Testis (tissue), 2 donors: ENCODE data around the gene SVBP.

Experiments
- POLR2A ChIP-seq: fragments of 450-650 bp; IDR thresholded peaks from one replicate; pipeline ENCODE4 v1.6.1; 2017; ENCODE audit warnings: antibody characterized with exemption, mild to moderate bottlenecking, moderate library complexity
- TF ChIP-seq, protein P1 (sequence below), 3 experiments: fragments of 450-650 bp in 2 of 3; fragments of 200-600 bp in 1 of 3; sonication (generic) in 1 of 3; IDR thresholded peaks; one replicate each; pipeline ENCODE4 v1.5.1; 2016 to 2019; ENCODE audit warnings: antibody characterized with exemption in 3 of 3, mild to moderate bottlenecking in 2 of 3, moderate library complexity in 1 of 3

DNA sequence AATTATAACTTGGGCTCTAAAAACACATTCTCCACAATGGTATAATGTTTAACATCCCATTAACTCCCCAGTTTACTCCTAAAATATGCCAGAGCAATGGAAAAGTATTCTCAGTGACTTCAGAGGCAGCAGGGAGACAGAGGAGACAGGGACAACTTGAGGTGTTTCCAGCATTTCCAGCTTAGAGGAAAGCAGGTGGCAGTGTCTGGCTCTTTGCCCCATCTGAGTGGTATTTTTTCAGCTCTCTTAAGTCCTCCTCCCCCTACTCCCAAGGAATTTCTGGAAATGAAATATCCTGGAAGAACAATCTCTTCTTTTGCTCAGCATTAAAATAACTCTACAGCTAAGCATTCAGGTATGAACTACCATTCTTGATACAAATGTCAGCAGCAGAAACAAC, 11.0 kb downstream of the SVBP start:
- TF ChIP-seq, protein P1, sequence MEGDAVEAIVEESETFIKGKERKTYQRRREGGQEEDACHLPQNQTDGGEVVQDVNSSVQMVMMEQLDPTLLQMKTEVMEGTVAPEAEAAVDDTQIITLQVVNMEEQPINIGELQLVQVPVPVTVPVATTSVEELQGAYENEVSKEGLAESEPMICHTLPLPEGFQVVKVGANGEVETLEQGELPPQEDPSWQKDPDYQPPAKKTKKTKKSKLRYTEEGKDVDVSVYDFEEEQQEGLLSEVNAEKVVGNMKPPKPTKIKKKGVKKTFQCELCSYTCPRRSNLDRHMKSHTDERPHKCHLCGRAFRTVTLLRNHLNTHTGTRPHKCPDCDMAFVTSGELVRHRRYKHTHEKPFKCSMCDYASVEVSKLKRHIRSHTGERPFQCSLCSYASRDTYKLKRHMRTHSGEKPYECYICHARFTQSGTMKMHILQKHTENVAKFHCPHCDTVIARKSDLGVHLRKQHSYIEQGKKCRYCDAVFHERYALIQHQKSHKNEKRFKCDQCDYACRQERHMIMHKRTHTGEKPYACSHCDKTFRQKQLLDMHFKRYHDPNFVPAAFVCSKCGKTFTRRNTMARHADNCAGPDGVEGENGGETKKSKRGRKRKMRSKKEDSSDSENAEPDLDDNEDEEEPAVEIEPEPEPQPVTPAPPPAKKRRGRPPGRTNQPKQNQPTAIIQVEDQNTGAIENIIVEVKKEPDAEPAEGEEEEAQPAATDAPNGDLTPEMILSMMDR (IDR thresholded peaks at IDR 0.05) = no peak
- TF ChIP-seq POLR2A = no peak
